HL-60 (cell line): ENCODE data around the gene CDC6.
A peak's percentile ranks its signal among the peaks of the same experiment; 100 is the strongest.
"Not testable (repeated sequence)": the region's sequence is repeated elsewhere in the genome, so short reads cannot be mapped to it uniquely, and the experiment has no call there.

Experiments used
- DNase-seq, 2 experiments: peaks; one replicate each; pipeline ENCODE4 v3.0.0-alpha.2; 2010 to 2020; ENCODE audit warnings: low read depth in 1 of 2, low spot score in 1 of 2
- H3K27ac ChIP-seq: fragments of 250-450 bp; sonication (Bioruptor Pico); replicated peaks from 2 replicates; pipeline ENCODE4 v1.5.1; 2020; ENCODE audit warnings: mild to moderate bottlenecking, moderate library complexity
- H3K27me3 ChIP-seq: fragments of 250-450 bp; sonication (Bioruptor Pico); 2 replicates; pipeline ENCODE4 v1.5.1; 2021; ENCODE audit warnings: mild to moderate bottlenecking, moderate library complexity; ENCODE audit not compliant: insufficient read depth, poor library complexity, severe bottlenecking
- H3K4me3 ChIP-seq: replicated peaks from 2 replicates; pipeline ENCODE4 v1.5.1; 2011; ENCODE audit warnings: mild to moderate bottlenecking, control low read depth, low read length; ENCODE audit not compliant: insufficient read depth
- CTCF ChIP-seq: IDR thresholded peaks from one replicate; pipeline ENCODE4 v1.5.1; 2011; ENCODE audit warnings: low read length, control low read depth, inconsistent platforms; ENCODE audit not compliant: insufficient read depth
- GABPA ChIP-seq: IDR thresholded peaks from 2 replicates; pipeline ENCODE4 v1.6.1; 2012; ENCODE audit warnings: low read depth
- POLR2AphosphoS5 ChIP-seq: IDR thresholded peaks from 2 replicates; pipeline ENCODE4 v1.6.1; 2012; ENCODE audit warnings: low read depth
- REST ChIP-seq: IDR thresholded peaks from 2 replicates; pipeline ENCODE4 v1.6.1; 2012; ENCODE audit warnings: low read depth; ENCODE audit not compliant: insufficient replicate concordance
- SPI1 ChIP-seq: IDR thresholded peaks from 2 replicates; pipeline ENCODE4 v1.6.1; 2012; ENCODE audit warnings: low read depth, mild to moderate bottlenecking, borderline replicate concordance

The CDC6 gene

GRCh38 chr17:40304866-40305265 lies 17.2 kb downstream of the CDC6 start:
- H3K4me3 ChIP-seq, DNase-seq, H3K27me3 ChIP-seq, H3K27ac ChIP-seq: not testable (repeated sequence)
- 0 out of 2 replicates have a peak, but pooled peaks have one; percentile 10 for TF ChIP-seq POLR2AphosphoS5

GRCh38 chr17:40306395-40306794 lies 18.7 kb downstream of the CDC6 start:
- TF ChIP-seq SPI1 (no peak), GABPA (no peak), POLR2AphosphoS5 (no peak; the same call in 1 of the 2 replicates), REST (no peak), CTCF (no peak)
- no peak for DNase-seq
- no peak overlapping the region for H3K4me3 ChIP-seq
- H3K27me3 ChIP-seq = no peaks in the 10 kb centered on the region
- H3K27ac ChIP-seq = peak overlapping the region; percentile 7; the same call in 1 of the 2 replicates

- peak overlapping the region; percentile 34 for H3K27ac ChIP-seq
- DNase-seq = no peak
- H3K4me3 ChIP-seq = no peak overlapping the region
- no peaks in the 10 kb centered on the region for H3K27me3 ChIP-seq
- TF ChIP-seq POLR2AphosphoS5 (no peak), GABPA (no peak), SPI1 (no peak), CTCF (no peak)
Measured at GRCh38 chr17:40307001-40307730, 19.5 kb downstream of the CDC6 start.

- Histone ChIP-seq H3K27me3 (no peaks in the 10 kb centered on the region), H3K4me3 (no peak overlapping the region), H3K27ac (peak overlapping the region; percentile 34)
- DNase-seq = peak in 1 of 2 experiments; percentile 77
- TF ChIP-seq SPI1 (peak; percentile 44; the same call in 1 of the 2 replicates), GABPA (no peak), REST (no peak)
Measured at GRCh38 chr17:40307740-40308239, 20.1 kb downstream of the CDC6 start.
